HCT116 (cell line): ENCODE data around the gene SNX10.

ENCODE experiments used
- CTCF ChIP-seq, 3 experiments: fragments of 200-600 bp in 1 of 3; sonication (generic) in 1 of 3; IDR thresholded peaks in 2 of 3; conservative IDR thresholded peaks in 1 of 3; 2 replicates each; pipeline ENCODE4 v1.5.1; 2012 to 2017; ENCODE audit warnings: low read depth in 2 of 3, low read length in 2 of 3, antibody characterized with exemption in 1 of 3, borderline replicate concordance in 1 of 3, control low read depth in 1 of 3, mild to moderate bottlenecking in 1 of 3, mixed read lengths in 1 of 3, mixed run types in 1 of 3, moderate library complexity in 1 of 3; ENCODE audit not compliant: insufficient read depth in 1 of 3
- EZH2phosphoT487 ChIP-seq: fragments of 200-600 bp; IDR thresholded peaks from 2 replicates; pipeline ENCODE4 v1.6.1; 2018; ENCODE audit warnings: antibody characterized with exemption, borderline replicate concordance
- MAX ChIP-seq: IDR thresholded peaks from 2 replicates; pipeline ENCODE4 v1.6.1; 2012
- POLR2A ChIP-seq: IDR thresholded peaks from 2 replicates; pipeline ENCODE4 v1.7.0; 2011; ENCODE audit warnings: borderline replicate concordance; ENCODE audit not compliant: insufficient read depth, insufficient read length; ENCODE audit errors: extremely low read depth
- RAD21 ChIP-seq: IDR thresholded peaks from 2 replicates; pipeline ENCODE4 v1.6.1; 2012; ENCODE audit warnings: low read depth, mild to moderate bottlenecking
- SIN3A ChIP-seq: IDR thresholded peaks from 2 replicates; pipeline ENCODE4 v1.6.1; 2012; ENCODE audit warnings: low read depth
- YY1 ChIP-seq: IDR thresholded peaks from 2 replicates; pipeline ENCODE4 v1.6.1; 2011; ENCODE audit warnings: low read length, low read depth, moderate library complexity, mild to moderate bottlenecking; ENCODE audit not compliant: insufficient replicate concordance; ENCODE audit errors: extremely low read depth
- ZNF274 ChIP-seq: fragments of 200-500 bp; sonication (Bioruptor generic); IDR thresholded peaks from 2 replicates; pipeline ENCODE4 v1.6.1; 2014; ENCODE audit warnings: mild to moderate bottlenecking, low read depth, low read length, inconsistent platforms
- TF ChIP-seq, protein P1 (sequence below): IDR thresholded peaks from 2 replicates; pipeline ENCODE4 v1.6.1; 2012

DNA sequence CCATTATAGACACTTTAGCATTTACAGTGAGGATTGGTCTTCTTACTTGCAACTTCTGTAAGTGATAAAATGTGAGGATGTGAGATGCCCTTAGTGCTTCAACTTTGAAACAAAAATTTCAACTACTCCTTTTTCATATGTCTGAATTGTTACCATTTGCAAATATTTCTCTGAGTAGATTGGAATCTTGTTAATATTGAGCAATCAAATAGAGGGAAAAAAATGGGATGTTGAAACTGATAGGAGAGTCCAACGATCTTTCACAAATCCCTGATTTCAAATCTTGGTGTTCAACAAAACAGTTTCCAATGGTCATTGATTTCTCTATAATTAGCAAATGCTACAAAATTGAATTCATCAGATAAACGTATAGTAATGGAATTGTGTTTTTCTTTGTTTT is 5.5 kb upstream of the SNX10 start:
- TF ChIP-seq CTCF (IDR thresholded peaks at IDR 0.05 in 2 of 3, conservative IDR thresholded peaks at IDR 0.05 in 1 of 3; ENCODE audit: borderline replicate concordance in 1 of 3, insufficient read depth in 1 of 3, low read depth in 2 of 3, low read length in 2 of 3) (no peak), SIN3A (no peak), POLR2A (no peak), EZH2phosphoT487 (no peak), YY1 (no peak), RAD21 (no peak), ZNF274 (no peak), MAX (no peak)
- TF ChIP-seq, protein P1, sequence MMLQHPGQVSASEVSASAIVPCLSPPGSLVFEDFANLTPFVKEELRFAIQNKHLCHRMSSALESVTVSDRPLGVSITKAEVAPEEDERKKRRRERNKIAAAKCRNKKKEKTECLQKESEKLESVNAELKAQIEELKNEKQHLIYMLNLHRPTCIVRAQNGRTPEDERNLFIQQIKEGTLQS, result no peak
